Breast epithelium (tissue), 4 donors: ENCODE measurements around the gene FCHO2. TPM values are rescaled to one million over a fixed set of nuclear protein-coding genes. Genes with fewer than 3 reads are reported as not detected.

Experiments used
- DNase-seq, 2 donors: peaks; one replicate each; pipeline ENCODE4 v3.0.0-alpha.2; 2019; ENCODE audit warnings: low spot score in 2 of 2
- H3K27ac ChIP-seq, 2 donors: fragments of 200-600 bp; sonication (generic) in 1 of 2; one replicate each; pipeline ENCODE4 v1.5.1; 2016 to 2019; ENCODE audit warnings: mild to moderate bottlenecking in 1 of 2
- H3K27me3 ChIP-seq, 2 donors: fragments of 200-600 bp; sonication (generic) in 1 of 2; one replicate each; pipeline versions ENCODE4 v1.5.1 to v1.6.0; 2017 to 2019; ENCODE audit warnings: control low read depth in 1 of 2, mild to moderate bottlenecking in 1 of 2
- H3K36me3 ChIP-seq: fragments of 200-600 bp; one replicate; pipeline ENCODE4 v1.5.1; 2019
- H3K4me1 ChIP-seq, 2 donors: fragments of 200-600 bp; sonication (generic); one replicate each; pipeline ENCODE4 v1.5.1; 2016 to 2019; ENCODE audit warnings: control low read depth in 1 of 2
- H3K4me3 ChIP-seq, 3 donors: fragments of 200-600 bp; sonication (generic); 1 replicate in 2 of 3; 2 replicates in 1 of 3; pipeline ENCODE4 v1.5.1; 2016 to 2019; ENCODE audit warnings: mild to moderate bottlenecking in 3 of 3, moderate library complexity in 2 of 3
- H3K9me3 ChIP-seq, 2 donors: fragments of 200-600 bp; sonication (generic) in 1 of 2; one replicate each; pipeline ENCODE4 v1.5.1; 2016 to 2019; ENCODE audit warnings: control low read depth in 1 of 2
- POLR2A ChIP-seq: fragments of 450-650 bp; IDR thresholded peaks from one replicate; pipeline ENCODE4 v1.6.1; 2016; ENCODE audit warnings: antibody characterized with exemption, mild to moderate bottlenecking, moderate library complexity
- POLR2AphosphoS5 ChIP-seq, 3 donors: sonication (generic); formaldehyde crosslinking; IDR thresholded peaks; one replicate each; pipeline ENCODE4 v1.6.1; 2017; ENCODE audit warnings: antibody characterized with exemption in 3 of 3
- intact Hi-C: fragments of 100-400 bp; cut with DNase I; formaldehyde crosslinking; loops from one replicate; pipeline ENCODE4 v1.15.1; 2023; ENCODE audit warnings: low total_unique reads
- total RNA-seq, 3 donors: library from RNA; depleted of rRNA; stranded (reverse); fragments of >200 nt; gene quantifications; one replicate each; pipeline ENCODE4 v1.1.0, GENCODE V29; 2016
- TF ChIP-seq, protein P1 (sequence below), 3 donors: fragments of 450-650 bp; IDR thresholded peaks; one replicate each; pipeline ENCODE4 v1.5.1; 2016 to 2017; ENCODE audit warnings: antibody characterized with exemption in 3 of 3, mild to moderate bottlenecking in 3 of 3, moderate library complexity in 3 of 3

Gene FCHO2
- total RNA-seq, 3 donors from 2014 or later, result 30.5 to 58.8 (median 46.7) TPM

- H3K27me3 ChIP-seq, result no peaks in the 10 kb centered on the region
- H3K36me3 ChIP-seq, result no peaks in the 10 kb centered on the region
- no peak overlapping the region for H3K27ac ChIP-seq
- no peaks in the 10 kb centered on the region for H3K4me1 ChIP-seq
- no peak for TF ChIP-seq POLR2A
- intact Hi-C loops, result no loop called here
- no peak overlapping the region for H3K4me3 ChIP-seq
- H3K9me3 ChIP-seq, result peaks cover 0 to 12% of the 10 kb centered on the region in 2 donors
- DNase-seq, result no peak
These were observed 140.4 kb downstream of the FCHO2 start for GRCh38 chr5:73096239-73096575.

DNA sequence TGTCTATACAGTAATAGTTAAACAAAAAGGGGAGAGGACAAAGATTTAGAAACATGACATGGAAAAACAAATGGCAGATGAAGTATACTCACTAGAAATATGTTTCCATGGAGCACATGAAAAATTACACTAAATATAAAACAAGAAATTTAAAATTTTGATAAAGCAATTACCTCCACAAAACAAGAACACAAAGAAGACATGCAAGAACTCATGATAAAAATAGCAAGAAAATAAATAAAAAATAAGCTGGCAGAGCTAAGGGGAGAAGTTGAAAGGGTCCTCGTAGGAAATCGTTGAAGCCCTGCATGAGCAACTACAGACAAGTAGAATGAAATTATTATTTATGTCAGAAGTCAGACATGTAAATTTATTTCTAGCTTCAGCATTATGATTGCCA, 141.9 kb downstream of the FCHO2 start:
- H3K9me3 ChIP-seq, result peaks cover 0 to 12% of the 10 kb centered on the region in 2 donors
- intact Hi-C loops, result no loop called here
- TF ChIP-seq POLR2A (no peak), POLR2AphosphoS5 (IDR thresholded peaks at IDR 0.05) (no peak)
- TF ChIP-seq, protein P1, sequence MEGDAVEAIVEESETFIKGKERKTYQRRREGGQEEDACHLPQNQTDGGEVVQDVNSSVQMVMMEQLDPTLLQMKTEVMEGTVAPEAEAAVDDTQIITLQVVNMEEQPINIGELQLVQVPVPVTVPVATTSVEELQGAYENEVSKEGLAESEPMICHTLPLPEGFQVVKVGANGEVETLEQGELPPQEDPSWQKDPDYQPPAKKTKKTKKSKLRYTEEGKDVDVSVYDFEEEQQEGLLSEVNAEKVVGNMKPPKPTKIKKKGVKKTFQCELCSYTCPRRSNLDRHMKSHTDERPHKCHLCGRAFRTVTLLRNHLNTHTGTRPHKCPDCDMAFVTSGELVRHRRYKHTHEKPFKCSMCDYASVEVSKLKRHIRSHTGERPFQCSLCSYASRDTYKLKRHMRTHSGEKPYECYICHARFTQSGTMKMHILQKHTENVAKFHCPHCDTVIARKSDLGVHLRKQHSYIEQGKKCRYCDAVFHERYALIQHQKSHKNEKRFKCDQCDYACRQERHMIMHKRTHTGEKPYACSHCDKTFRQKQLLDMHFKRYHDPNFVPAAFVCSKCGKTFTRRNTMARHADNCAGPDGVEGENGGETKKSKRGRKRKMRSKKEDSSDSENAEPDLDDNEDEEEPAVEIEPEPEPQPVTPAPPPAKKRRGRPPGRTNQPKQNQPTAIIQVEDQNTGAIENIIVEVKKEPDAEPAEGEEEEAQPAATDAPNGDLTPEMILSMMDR (IDR thresholded peaks at IDR 0.05), result no peak
- no peak overlapping the region for H3K4me3 ChIP-seq
- H3K4me1 ChIP-seq, result no peaks in the 10 kb centered on the region
- DNase-seq, result no peak
- no peak overlapping the region for H3K27ac ChIP-seq
- H3K36me3 ChIP-seq, result no peaks in the 10 kb centered on the region
- no peaks in the 10 kb centered on the region for H3K27me3 ChIP-seq

DNA sequence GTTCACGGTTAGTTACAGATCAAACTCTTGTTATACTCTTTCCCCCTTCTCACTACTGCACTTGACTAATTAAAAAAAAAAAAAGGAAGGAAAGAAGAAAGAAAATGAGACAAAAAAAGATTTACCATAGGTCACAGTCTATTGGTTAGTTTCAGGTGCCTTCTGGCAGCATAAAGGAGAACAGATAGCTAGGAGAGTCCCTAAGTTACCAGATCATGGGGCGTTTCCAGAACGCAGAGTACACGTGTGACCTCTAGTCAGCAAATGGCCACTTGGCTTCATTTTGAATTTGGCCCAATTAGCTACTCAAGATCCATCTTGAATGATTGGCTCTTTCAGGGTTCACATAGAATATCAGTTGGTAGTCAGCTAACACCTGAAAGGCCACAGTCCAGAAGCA, 144.3 kb downstream of the FCHO2 start:
- TF ChIP-seq POLR2A, result no peak
- TF ChIP-seq, protein P1 (IDR thresholded peaks at IDR 0.05), result no peak
- TF ChIP-seq POLR2AphosphoS5 (IDR thresholded peaks at IDR 0.05), result no peak
- Histone ChIP-seq H3K4me1 (no peaks in the 10 kb centered on the region), H3K4me3 (no peak overlapping the region), H3K27me3 (no peaks in the 10 kb centered on the region), H3K9me3 (peaks cover 0 to 12% of the 10 kb centered on the region in 2 donors), H3K36me3 (no peaks in the 10 kb centered on the region), H3K27ac (no peak overlapping the region)
- intact Hi-C loops, result no loop called here
- DNase-seq, result no peak

DNA sequence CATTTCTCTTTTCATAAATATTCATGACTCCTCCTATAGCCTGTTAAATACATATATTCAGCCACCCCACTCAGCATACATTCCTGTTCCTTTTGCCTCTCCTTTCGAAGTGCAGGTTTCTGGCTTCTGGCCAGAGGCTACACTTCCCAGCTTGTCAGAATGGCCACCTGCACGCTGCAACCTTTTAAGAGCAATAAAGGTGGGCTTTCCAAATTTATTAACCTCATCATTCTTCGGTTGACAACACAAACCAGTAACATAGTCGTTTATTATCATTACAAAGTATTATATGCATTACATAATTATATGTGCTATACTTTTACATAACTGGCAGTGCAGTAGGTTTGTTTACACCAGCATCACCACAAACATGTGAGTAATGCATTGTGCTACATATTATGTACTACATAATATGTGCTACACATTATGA, 148.0 kb downstream of the FCHO2 start:
- Histone ChIP-seq H3K4me1 (no peaks in the 10 kb centered on the region), H3K9me3 (peaks cover 0 to 5% of the 10 kb centered on the region in 2 donors), H3K36me3 (no peaks in the 10 kb centered on the region), H3K27me3 (no peaks in the 10 kb centered on the region), H3K27ac (no peak overlapping the region), H3K4me3 (no peak overlapping the region)
- DNase-seq, result no peak
- TF ChIP-seq POLR2A (no peak), POLR2AphosphoS5 (IDR thresholded peaks at IDR 0.05) (no peak)
- TF ChIP-seq, protein P1 (IDR thresholded peaks at IDR 0.05), result no peak
- intact Hi-C loops, result no loop called here

GRCh38 chr5:73104326-73104725, 148.5 kb downstream of the FCHO2 start:
- no peaks in the 10 kb centered on the region for H3K36me3 ChIP-seq
- no peak for TF ChIP-seq POLR2AphosphoS5 (IDR thresholded peaks at IDR 0.05)
- no peak for TF ChIP-seq POLR2A
- TF ChIP-seq, protein P1 (IDR thresholded peaks at IDR 0.05), result no peak
- no peak overlapping the region for H3K4me3 ChIP-seq
- no peak overlapping the region for H3K27ac ChIP-seq
- H3K27me3 ChIP-seq, result no peaks in the 10 kb centered on the region
- no peaks in the 10 kb centered on the region for H3K4me1 ChIP-seq
- DNase-seq, result no peak
- intact Hi-C loops, result no loop called here
- peaks cover 0 to 5% of the 10 kb centered on the region in 2 donors for H3K9me3 ChIP-seq

- Histone ChIP-seq H3K27ac (no peak overlapping the region), H3K27me3 (no peaks in the 10 kb centered on the region), H3K36me3 (no peaks in the 10 kb centered on the region), H3K9me3 (peaks cover 0 to 5% of the 10 kb centered on the region in 2 donors), H3K4me3 (no peak overlapping the region), H3K4me1 (no peaks in the 10 kb centered on the region)
- intact Hi-C loops, result no loop called here
- TF ChIP-seq POLR2AphosphoS5 (IDR thresholded peaks at IDR 0.05), result no peak
- TF ChIP-seq POLR2A, result no peak
- TF ChIP-seq, protein P1 (IDR thresholded peaks at IDR 0.05), result no peak
- DNase-seq, result no peak
These were observed 150.5 kb downstream of the FCHO2 start for GRCh38 chr5:73106335-73106734.
